GM23338 (cell line): ENCODE measurements around the gene UGP2.

Experiments
- EZH2phosphoT487 ChIP-seq: fragments of 200-600 bp; sonication (generic); IDR thresholded peaks from one replicate; pipeline ENCODE4 v1.8.1; 2018; ENCODE audit warnings: antibody characterized with exemption; ENCODE audit not compliant: unreplicated experiment
- TF ChIP-seq, protein P1 (sequence below), 2 experiments: fragments of 200-600 bp in 1 of 2; sonication (generic) in 1 of 2; conservative IDR thresholded peaks; 2 replicates each; pipeline versions ENCODE4 v1.5.1 to v1.6.1; 2016 to 2017; ENCODE audit warnings: antibody characterized with exemption in 2 of 2, low read depth in 2 of 2, mild to moderate bottlenecking in 2 of 2, moderate library complexity in 1 of 2
- TF ChIP-seq, protein P2 (sequence below): IDR thresholded peaks from one replicate; pipeline ENCODE4 v1.6.1; 2018; ENCODE audit warnings: antibody characterized with exemption; ENCODE audit not compliant: unreplicated experiment

DNA sequence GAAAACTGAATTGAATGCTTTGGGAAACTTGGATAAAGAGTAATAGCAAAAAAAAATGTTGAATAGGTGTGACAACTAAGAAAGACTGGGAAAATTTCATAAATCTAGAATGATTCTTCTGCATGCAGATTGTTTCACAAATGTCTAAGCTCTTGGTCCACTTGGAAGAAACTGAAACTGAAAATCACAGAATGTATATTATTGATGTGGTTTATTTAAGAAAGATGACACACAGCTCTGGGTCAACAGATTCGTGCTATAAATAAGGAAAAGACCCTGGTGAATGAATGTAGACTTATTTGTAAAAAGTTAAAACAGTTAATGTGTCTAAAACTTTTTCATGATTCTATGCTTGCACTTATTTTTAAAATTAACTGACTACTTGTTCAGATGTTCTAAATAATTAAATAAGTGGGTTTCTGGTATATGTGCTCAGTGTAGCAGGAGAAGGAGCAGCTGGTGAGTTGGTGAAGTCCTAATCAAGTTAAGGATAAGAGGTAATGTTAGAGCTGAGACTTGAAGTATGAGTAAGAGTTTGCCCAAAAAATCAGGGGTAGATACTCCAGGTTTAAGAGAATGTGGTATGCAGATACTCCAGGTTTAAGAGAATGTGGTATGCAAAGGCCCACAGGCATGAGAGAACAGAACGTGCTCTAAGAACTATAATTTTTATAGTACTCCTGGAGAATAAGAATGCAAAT is 24.5 kb downstream of the UGP2 start:
- TF ChIP-seq EZH2phosphoT487, result no peak
- TF ChIP-seq, protein P1, sequence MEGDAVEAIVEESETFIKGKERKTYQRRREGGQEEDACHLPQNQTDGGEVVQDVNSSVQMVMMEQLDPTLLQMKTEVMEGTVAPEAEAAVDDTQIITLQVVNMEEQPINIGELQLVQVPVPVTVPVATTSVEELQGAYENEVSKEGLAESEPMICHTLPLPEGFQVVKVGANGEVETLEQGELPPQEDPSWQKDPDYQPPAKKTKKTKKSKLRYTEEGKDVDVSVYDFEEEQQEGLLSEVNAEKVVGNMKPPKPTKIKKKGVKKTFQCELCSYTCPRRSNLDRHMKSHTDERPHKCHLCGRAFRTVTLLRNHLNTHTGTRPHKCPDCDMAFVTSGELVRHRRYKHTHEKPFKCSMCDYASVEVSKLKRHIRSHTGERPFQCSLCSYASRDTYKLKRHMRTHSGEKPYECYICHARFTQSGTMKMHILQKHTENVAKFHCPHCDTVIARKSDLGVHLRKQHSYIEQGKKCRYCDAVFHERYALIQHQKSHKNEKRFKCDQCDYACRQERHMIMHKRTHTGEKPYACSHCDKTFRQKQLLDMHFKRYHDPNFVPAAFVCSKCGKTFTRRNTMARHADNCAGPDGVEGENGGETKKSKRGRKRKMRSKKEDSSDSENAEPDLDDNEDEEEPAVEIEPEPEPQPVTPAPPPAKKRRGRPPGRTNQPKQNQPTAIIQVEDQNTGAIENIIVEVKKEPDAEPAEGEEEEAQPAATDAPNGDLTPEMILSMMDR (conservative IDR thresholded peaks at IDR 0.05; ENCODE audit: low read depth in 2 of 2), result no peak
- TF ChIP-seq, protein P2, sequence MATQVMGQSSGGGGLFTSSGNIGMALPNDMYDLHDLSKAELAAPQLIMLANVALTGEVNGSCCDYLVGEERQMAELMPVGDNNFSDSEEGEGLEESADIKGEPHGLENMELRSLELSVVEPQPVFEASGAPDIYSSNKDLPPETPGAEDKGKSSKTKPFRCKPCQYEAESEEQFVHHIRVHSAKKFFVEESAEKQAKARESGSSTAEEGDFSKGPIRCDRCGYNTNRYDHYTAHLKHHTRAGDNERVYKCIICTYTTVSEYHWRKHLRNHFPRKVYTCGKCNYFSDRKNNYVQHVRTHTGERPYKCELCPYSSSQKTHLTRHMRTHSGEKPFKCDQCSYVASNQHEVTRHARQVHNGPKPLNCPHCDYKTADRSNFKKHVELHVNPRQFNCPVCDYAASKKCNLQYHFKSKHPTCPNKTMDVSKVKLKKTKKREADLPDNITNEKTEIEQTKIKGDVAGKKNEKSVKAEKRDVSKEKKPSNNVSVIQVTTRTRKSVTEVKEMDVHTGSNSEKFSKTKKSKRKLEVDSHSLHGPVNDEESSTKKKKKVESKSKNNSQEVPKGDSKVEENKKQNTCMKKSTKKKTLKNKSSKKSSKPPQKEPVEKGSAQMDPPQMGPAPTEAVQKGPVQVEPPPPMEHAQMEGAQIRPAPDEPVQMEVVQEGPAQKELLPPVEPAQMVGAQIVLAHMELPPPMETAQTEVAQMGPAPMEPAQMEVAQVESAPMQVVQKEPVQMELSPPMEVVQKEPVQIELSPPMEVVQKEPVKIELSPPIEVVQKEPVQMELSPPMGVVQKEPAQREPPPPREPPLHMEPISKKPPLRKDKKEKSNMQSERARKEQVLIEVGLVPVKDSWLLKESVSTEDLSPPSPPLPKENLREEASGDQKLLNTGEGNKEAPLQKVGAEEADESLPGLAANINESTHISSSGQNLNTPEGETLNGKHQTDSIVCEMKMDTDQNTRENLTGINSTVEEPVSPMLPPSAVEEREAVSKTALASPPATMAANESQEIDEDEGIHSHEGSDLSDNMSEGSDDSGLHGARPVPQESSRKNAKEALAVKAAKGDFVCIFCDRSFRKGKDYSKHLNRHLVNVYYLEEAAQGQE, result no peak
